ENCODE data around the gene BCL11B.

- TF ChIP-seq GATA2 (IDR thresholded peaks at IDR 0.05; ENCODE audit: low read depth, low read length) (no peak), GATA3 (IDR thresholded peaks at IDR 0.05; ENCODE audit: low read depth, low read length) (no peak)
Measured at GRCh38 chr14:99183716-99184115, 88.3 kb downstream of the BCL11B start.

All from SH-SY5Y (cell line).